WTC11 (cell line): Measurements from ENCODE around the gene NAXD.

ENCODE experiments used
- CTCF ChIP-seq: fragments of 200-600 bp; IDR thresholded peaks from 2 replicates; pipeline ENCODE4 v1.8.0; 2022; ENCODE audit warnings: antibody characterized with exemption
- NR3C1 ChIP-seq: sonication (generic); formaldehyde crosslinking; conservative IDR thresholded peaks from 2 replicates; pipeline ENCODE4 v1.8.1; 2023; ENCODE audit warnings: low read depth, mild to moderate bottlenecking, missing genetic modification reagents
- PREB ChIP-seq: sonication (generic); formaldehyde crosslinking; IDR thresholded peaks from 2 replicates; pipeline ENCODE4 v1.8.1; 2022; ENCODE audit warnings: mild to moderate bottlenecking, missing genetic modification reagents, moderate library complexity, borderline replicate concordance

DNA sequence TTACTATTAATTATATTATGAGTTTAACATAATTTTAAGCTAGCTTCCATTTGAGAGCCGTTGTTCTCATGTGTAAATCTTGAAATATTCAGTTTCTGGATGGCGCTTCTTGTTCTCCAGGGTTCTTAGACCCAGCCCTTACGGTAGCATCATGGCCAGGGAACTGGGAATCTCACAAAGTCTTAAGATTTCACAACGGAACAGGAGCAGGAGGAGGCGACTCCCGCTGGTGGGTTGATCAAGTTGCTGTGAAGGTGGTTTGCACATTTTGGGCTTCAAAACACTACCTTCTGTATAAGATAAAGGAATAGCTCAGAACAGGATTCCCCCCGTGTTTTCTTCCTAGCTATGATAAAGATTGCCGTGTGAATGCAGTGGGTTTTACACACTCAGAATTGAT is 2.8 kb downstream of the NAXD start:
- TF ChIP-seq CTCF (no peak), PREB (CRISPR knock-in tag) (no peak), NR3C1 (CRISPR knock-in tag) (no peak)
